Placental epithelial cell (primary cell): Measurements from ENCODE around the gene ANKRD61. TPM values are rescaled to one million over a fixed set of nuclear protein-coding genes. Genes with fewer than 3 reads are reported as not detected.

Experiments used
- small RNA-seq: library from RNA; depleted of rRNA; stranded (forward); fragments of <200 nt; gene quantifications from one replicate; pipeline ENCODE3, GENCODE V24; 2012
- total RNA-seq: library from RNA; depleted of rRNA; stranded (reverse); fragments of >200 nt; gene quantifications from 2 replicates; pipeline ENCODE4 v1.2.3, GENCODE V29; 2012

ANKRD61 gene
- total RNA-seq = not detected in 2 replicates

DNA sequence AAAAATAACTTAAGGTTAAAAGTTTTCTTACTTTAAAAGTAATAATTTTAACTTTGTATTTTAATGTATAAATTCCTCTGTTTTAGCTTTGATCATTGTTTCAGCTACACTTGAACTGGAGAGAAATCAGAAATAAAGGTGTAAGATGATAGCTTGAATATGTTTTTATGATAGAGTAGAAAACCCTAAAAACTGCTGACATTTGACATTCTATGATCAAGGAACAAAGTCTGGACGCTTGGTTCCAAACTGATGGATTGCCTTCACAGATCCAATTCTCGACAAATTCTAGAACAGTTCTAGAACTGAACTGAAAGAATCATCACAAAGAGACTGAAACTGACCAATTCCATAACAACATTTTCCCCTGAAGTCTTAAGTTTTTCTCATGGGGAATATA, at the start of gene ANKRD61:
Gene ANKRD61 (plus strand): TSS at position 389 of the 400 bp plus-strand sequence. CDS start 0 bp downstream, at position 389.

DNA sequence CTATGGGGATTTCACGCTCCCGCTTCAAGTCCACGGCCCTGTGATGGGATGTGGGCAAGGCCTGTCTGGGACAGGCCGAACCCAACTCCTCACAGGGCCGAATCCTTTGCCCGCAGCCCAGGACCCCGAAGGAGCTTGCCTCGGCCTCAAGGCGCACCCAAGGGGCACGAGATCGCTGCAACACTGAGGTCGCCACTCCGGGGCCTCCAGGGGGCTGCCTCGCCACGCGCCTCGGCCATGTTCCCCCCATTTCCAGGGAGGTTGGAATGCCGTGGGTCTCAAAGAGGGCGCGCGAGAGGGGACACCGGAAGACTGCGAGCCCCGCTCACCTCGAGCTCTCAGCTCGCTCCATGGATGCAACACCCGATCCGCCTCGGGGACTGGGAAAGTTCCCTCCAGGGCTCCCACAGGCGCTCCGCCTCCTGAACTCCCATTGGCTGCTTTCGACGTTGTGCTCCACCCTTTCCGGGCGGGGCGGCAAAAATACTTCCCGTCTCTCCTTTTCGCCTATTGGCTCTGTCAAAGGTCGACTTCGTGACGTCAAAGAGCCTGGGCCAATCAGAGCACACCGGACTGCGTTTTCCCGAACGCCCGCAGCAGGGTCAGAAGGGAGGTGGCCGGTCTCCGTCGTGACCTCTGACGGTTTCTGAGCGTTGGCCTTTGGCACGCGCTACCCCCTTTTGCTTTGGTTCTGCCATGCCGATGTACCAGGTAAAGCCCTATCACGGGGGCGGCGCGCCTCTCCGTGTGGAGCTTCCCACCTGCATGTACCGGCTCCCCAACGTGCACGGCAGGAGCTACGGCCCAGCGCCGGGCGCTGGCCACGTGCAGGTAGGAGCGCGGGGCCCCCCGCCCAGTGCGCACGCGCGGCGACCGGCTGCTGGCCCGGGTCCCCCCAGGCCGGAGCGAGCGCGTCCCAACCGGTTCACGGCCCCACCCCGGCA, 22.2 kb upstream of the ANKRD61 start, which contains the start of the genes AIMP2 and PMS2:
Gene AIMP2 (plus strand): TSS at position 605 of the 944 bp plus-strand sequence. CDS start 92 bp downstream, at position 697.
Gene PMS2 (minus strand): TSS at position 382 of the 944 bp plus-strand sequence. CDS start 30 bp downstream, at position 352.

Small RNA genes within 50 kb of the gene (small RNA-seq; reads per million reads assigned to genes)
- not detected for gene RF00019
- not detected for gene RNU6-218P
- gene SNORA80D = 13.7 reads per million, percentile 96 among the genes with 10 or more reads in this experiment

Other genes with a start within 250 kb of the ANKRD61 start
- 29.8 and 30.6 TPM in 2 replicates for gene RNF216, start 249.7 kb upstream of the ANKRD61 start, total RNA-seq
- not detected in 2 replicates for gene OCM, start 150.6 kb upstream of the ANKRD61 start, total RNA-seq
- 35.3 and 78.0 TPM in 2 replicates for gene CCZ1, start 132.6 kb upstream of the ANKRD61 start, total RNA-seq
- gene RSPH10B, start 60.7 kb upstream of the ANKRD61 start, total RNA-seq = under 0.01 TPM in 1 of 2 replicates, not detected in the other
- 20.3 and 26.7 TPM in 2 replicates for gene PMS2, start 22.3 kb upstream of the ANKRD61 start, total RNA-seq
- 29.4 and 42.2 TPM in 2 replicates for gene AIMP2, start 22.1 kb upstream of the ANKRD61 start, total RNA-seq
- 48.7 and 304 TPM in 2 replicates for gene EIF2AK1, start 27.8 kb downstream of the ANKRD61 start, total RNA-seq
- 10.2 and 10.6 TPM in 2 replicates for gene USP42, start 73.6 kb downstream of the ANKRD61 start, total RNA-seq
- gene CYTH3, start 241.2 kb downstream of the ANKRD61 start, total RNA-seq = 17.7 and 41.9 TPM in 2 replicates